ENCODE measurements around the gene MMP15.
"Not testable (repeated sequence)": the region's sequence is repeated elsewhere in the genome, so short reads cannot be mapped to it uniquely, and the experiment has no call there.

Gene MMP15

DNA sequence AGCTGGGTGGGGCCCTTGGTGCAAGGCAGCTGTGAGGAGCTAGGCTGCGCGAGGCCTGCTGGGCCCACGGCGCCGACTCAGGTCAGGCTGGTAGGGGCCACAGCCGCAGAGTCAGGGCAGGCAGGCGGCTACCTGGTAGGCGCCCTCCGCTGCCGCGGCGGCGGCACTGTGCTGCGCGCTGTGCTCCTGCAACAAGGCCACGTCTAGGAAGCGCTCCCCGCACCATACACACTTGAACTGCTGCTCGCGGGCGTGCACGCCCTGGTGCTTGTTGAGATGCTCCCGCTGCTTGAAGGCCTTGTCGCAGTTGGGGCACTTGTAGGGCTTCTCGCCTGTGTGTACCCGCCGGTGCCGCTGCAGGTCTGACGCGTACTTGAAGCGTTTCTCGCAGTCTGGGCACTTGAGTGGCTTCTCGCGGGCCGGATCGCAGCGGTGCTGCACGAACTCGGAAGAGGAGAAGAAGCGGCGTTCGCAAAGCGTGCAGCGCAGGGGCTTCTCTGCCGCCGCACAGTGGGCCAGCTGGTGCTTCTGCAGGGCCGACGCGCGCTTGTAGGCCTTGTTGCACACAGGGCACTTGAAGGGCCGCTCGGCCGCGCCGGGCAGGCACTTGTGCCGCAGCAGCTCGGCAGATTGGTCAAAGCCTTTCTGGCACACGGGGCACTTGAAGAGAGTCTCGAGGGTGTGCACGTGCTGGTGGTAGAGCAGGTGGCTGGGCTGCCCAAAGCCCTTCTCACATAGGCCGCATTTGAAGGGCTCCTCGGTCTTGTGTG lies 29.0 kb upstream of the MMP15 start:
- DNase-seq, result no peak

DNA sequence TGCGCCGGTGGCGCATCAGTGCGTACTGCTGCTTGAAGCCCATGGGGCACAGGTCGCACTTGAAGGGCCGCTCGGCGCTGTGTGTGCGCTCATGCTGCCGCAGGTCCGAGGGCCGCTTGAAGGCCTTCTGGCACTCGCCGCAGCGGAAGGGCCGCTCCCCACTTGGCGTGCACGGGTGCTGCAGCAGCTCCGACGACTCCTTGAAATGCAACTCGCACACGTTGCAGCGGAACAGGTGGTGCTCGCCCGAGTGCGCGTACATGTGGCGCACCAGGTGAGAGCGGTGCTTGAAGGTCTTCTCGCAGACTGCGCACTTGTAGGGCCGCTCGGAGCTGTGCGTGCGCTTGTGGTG lies 28.4 kb upstream of the MMP15 start:
- DNase-seq, result no peak

DNA sequence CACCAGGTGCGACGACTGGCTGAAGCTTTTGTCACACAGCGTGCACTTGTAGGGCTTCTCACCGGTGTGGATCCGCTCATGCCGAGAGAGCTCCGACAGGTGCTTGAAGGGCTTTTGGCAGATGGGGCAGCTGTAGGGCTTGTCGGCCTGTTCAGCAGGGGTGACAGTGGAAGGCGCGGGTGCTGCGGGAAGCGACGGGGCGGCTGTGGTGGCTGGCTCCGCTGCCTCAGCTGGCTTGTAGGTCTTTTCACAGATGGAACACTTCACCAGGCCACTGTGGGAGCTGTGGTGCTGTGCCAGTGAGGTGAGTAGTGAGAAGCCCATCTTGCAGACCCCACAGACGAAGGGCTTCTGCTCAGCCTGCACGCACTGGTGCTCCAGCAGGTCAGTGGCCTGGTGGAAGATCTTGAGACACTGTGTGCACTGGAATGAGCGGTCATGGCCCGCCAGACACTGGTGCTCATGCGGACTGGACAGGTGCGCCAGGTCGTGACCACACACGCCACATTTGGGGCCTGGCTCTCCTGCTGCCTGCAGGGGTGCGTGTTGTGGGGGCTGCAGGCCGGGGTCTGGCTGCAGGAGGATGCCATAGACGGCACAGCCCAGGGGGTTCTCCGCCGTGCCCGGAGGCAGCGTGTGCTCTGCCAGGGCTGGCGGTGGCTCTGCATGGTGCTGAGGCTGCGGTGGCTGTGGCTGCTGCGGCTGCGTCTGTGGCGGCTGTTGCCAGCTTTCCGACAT lies 27.9 kb upstream of the MMP15 start:
- no peak for DNase-seq

DNA sequence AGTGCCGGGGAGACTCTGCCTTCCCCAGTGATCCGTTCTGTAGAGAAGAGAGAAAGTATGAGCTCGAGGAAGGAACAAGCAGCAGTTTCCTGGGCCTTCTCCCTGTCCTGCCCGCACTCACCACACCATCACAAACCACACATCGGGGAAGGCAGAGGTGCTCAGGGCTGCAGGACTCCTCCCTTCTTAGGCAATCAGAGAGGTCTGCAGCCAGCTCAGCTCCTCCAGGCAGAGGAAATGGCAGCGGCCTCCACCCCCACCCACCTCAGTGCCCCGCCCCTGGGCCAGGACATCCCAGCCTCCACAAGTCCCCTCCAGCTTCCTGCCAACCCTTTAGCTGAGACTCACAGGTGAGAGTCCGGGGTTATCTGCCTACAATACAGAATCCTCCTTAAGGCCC lies 27.1 kb upstream of the MMP15 start:
- peak; percentile 81 to 83 for DNase-seq

DNA sequence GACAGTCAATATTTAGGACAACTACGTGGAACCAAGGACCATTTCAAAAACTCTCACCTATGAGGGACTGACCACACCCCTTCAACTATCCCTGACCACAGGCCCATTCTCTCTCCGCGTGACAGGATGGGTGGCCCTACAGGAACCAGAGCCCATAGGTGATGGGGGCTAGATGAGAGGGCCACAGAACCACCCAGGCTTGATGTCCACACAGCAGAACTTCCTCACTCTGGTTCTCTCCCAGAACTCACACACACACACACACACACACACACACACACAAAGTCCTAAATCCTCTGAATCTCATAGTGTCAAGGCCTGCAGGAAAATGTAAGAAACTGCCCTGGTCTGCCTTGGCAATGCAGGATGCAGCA lies 26.6 kb upstream of the MMP15 start:
- DNase-seq, result no peak

DNA sequence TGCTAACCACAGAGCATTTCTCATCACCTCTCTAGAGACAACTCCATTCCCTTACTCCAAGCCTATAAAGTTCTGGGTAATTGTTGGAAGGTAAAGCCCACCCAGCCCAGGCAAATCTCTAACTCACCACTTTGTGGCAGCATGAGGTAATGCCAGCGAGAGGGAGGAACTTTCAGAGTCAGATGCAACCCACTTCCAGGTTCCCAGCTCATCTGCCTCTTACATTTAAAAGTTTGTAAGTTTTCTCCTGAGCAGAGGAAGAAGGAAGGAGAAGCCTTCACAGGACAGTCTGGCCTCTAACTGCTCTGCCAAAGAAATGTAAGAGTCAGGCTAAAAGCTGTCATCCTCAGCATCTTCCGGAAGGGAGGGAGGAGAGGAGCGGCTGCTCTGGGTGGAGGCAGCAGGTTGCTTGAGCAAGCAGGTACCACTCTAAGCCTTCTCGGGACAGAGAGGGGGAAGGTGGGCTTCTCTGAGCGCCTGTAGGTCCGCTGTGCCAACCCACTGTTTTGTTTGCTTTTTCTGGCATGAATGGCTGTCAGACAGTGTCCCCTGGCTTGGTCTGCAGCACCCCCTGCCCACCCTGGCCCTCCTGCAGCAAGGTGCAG lies 26.1 kb upstream of the MMP15 start:
- peak; percentile 3 to 38 for DNase-seq

DNA sequence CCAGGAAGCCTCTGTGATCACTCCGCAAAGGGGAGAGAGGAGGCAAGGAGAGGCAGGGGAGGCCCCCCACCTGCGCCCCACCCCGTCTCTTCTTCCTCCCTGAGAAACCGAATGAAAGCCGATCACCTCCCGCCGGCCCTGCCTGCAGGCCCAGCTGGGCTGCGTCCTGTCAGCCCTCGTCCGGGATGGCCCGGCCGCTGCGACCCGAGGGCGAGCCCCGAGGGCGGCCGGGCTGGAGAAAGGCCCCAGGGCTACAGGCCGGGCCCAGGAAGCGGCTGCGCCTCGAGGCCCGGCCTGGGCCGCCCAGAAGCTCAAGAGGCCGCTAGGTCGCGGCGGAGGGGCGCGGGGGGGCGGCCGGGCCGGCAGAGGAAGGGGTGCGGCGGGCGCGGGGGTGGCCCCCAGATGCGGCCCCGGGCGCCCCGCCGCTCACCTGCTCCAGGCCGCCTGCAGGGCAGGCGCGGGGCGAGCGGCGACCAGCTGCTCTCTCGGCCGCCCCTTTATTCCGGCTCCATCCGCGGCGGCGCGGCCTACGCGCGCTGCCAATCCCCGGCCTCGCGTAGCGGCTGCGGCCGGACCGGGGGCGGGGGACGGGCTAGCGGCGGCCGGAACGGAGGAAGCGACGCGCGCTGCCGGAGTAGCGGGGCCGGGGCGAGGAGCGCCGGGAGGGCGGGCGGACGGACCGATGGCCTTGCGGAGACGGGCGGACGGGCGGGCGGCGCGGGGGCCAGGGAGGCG lies 25.4 kb upstream of the MMP15 start, which contains the start of gene ZNF319:
ZNF319 (minus strand) TSS at position 702 of the 735 bp plus-strand sequence. CDS start 2,407 bp downstream, outside the sequence.
- DNase-seq, result no peak

DNA sequence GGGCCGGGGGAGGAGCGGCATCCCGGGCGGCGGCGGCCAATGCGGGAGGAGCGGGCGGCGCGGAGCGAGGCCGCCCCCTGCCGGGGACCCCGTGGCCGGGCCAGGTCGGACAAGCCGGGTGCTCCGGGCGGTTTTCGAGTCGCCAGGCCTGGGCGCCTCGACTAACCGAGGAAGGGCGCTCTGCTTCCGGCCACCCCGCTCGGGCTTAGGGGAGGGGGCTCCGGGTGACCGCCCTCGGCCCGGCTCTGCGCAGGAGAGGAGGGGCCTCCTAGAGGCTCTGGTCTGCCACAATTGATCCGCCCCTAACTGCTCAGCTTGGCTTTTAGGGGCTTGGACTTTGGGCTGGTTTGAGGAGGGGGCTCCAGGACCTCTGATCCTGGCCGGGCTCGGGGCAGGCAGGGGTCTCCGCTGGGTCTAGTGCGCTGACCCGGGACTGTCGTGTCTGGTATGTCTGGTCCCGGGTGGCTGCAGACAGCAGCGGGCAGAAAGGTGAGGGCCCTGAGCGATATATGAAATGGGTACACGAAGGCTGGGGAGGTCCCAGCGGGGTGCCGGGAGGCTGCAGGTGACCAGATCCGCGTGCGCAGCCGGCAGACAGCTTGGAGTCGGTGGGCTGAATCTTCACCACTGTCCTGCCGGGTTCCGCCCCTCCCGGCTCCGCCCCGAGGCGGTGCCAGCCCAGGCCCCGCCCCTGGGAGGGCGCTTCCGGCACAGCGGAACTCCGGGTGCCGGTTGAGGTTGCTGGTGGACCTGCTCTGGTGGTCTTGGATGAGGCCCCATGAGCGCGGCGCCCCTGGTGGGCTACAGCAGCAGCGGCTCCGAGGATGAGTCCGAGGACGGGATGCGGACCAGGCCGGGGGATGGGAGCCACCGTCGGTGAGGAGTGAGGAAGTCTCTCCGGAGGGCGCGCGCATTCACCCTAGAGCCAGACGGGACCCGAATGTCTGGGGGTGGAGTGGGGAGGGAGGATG lies 24.6 kb upstream of the MMP15 start, which contains the start of gene USB1:
USB1 (plus strand) TSS at position 702 of the 971 bp plus-strand sequence; CDS start at position 779, 77 bp downstream.
- peak; percentile 64 to 66 for DNase-seq

DNA sequence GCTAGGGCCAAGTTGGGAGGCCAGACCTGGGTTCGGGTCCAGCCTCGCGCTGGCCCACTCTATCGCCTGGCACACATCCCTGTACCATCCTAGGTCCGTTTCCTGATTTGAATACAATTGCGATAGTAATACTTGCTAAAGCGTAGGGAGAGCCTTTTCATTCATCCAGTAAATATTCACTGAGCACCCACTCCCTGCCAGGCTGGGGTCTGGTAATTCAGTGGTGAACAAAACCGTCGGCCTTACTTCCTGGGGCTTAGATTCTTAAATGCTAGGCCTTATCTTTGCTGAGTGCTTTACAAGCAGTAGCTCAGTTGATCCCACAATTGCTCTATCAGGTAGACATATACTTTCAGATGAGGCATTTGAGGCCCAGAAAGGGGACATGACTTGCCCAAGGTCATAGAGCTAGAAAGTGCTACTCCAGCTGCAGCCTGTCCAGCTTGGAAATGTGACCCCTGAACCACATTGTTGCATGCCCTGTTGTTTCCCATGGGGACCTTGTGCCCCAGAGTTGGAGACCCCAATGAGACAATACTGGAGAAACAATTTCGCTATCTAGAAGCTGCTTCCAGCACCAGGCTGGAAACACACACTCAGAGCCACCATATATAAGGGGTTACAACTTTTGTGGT lies 23.7 kb upstream of the MMP15 start:
- no peak for DNase-seq

DNA sequence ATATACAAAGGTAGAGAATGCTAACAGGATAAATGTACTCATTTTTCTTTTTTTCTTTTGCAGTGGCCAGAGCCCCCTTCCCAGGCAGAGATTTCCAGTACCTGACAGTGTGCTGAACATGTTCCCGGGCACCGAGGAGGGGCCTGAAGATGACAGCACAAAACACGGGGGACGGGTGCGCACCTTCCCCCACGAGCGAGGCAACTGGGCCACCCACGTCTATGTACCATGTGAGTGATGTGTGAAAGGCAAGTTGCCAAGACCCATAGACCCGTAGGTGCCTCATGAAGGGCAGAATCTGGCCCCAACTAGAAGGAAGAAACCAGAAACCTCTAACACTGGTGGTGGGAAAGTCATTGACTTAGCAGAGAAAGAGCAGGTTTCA lies 23.1 kb upstream of the MMP15 start:
- DNase-seq, result no peak

DNA sequence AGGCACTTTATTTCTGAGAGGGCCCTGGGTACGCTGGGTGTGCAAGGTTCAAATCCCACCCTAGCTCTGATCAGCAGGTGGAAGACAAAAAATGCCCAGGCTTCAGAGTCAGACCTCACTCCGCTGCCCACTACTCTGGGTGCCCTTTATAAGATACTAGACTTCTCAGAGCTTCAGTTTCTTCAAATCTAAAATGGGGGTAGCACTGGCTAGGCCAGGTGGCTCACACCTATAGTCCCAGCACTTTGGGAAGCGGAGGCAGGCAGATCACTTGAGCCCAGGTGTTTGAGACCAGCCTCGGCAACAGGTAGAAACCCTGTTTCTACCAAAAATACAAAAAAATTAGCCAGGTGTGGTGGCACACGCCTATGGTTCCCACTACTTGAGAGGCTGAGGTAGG lies 22.6 kb upstream of the MMP15 start:
- DNase-seq, result no peak

DNA sequence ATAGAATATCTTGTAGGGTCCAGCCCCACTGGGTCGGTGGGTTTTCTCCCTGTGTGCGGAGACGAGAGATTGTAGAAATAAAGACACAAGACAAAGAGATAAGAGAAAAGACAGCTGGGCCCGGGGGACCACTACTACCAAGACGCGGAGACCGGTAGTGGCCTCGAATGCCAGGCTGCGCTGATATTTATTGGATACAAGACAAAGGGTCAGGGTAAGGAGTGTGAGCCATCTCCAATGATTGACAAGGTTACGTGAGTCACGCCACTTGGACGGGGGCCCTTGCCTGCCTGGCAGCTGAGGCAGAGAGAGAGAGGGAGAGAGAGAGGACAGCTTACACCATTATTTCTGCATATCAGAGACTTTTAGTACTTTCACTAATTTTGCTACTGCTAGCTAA lies 20.8 kb upstream of the MMP15 start:
- not testable (repeated sequence) for DNase-seq

DNA sequence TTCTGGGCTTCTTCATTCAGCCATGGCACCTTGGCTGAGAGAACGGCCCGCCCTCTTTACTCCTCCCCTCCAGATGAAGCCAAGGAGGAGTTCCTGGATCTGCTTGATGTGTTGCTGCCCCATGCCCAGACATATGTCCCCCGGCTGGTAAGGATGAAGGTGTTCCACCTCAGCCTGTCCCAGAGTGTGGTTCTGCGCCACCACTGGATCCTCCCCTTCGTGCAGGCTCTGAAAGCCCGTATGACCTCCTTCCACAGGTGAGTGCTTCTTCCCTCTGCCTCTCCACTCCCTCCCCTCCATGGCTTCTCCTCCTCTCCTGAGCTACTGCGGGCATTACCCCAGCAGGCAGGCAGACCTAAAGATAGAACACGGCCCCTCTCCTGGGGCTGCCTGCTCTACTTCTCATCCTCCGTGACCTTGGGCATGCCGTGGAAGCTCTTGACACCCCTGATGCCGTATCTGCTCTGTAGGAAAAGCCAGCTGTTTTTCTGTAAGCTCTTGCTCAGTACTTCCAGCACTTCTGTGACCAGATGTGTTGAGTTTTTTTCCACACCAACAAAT lies 15.6 kb upstream of the MMP15 start:
- no peak for DNase-seq

DNA sequence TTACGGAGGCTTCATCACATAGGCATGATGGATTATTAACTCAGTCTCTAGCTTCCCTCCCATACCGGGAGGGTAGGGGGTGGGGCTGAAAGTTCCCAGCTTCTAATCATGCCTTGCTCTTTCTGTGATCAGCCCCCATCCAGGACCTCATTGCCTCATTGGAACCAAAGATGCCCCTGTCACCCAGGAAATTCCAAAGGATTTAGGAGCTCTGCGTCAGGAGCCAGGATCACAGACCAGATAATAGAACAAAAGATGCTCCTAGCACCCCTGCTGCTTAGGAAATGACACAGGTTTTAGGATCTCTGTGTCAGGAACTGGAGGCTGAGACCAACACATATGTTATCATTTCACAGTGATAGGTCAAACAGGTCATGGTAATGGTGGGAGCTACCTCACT lies 14.7 kb upstream of the MMP15 start:
- no peak for DNase-seq

DNA sequence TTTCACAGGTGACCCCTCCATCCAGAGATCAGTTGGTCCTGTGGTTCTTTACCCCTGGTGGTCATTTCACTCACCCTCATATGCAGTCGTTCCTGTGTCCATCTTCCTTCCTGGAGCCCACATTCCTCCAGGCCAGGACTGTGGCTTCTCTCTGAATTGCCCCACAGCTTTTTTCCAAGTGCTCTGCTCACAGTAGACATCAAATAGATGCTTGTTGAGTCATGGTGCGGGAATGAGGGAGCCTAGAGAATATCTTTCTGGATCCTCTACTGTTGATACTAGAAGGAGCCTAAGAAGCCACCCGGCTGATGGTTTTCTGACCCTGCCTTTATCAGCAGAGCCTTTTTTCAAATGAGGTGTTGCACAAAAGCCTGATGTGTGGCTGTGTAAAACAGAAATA lies 13.9 kb upstream of the MMP15 start:
- no peak for DNase-seq

DNA sequence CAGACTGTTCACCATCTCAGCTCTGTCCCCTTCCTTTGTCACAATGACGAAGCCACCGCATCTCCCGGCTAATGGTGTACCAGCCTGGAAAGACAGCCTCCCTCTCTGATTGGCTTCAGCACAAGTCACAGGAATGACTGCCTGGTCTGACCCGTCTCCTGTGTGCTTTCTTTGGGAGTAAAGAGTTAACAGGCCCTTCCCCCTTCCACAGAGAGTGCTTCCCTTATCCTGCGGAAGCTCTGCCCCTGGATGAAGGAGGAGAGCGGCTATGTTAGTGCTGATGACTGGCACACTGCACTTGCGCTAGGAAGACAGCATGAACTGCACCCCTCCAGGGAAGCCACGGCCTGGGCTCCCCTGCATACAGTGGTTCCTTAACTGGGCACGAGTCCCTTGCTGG lies 13.1 kb upstream of the MMP15 start:
- no peak for DNase-seq

DNA sequence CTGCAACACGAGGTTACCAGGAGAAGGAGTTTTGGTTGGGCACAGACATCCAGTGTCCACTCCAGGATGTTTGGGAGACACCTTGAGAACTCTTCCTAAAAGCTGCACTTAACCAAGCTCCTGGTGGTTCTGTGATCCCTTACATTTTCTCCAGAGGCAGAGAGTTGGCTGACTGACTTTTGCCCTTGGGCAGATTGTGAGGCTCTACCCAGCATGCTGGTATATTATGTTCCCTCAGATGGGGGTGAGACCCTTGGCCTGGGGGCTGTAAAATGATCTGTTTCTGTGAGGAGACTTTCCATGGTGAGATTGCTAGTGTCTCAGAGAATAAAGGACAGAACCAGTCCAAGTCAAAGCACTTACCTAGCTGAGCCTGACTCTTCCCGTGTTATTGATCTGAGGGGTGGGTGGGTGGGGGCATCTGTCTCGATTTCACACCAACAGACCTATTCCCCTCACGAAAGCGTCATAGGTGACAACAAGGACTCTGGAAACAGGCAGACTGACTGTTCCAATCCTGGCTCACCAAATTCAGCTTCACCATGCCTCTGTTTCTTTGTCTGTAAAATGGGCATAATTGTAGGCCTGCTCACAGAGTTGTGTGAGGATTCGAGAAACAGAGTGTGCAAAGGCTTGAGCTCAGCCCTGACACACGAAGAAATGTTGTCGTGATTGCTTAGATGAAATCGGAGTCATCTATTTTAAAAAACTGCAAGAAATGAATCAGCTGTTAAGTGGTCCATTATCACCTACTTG lies 12.2 kb upstream of the MMP15 start:
- DNase-seq, result no peak

DNA sequence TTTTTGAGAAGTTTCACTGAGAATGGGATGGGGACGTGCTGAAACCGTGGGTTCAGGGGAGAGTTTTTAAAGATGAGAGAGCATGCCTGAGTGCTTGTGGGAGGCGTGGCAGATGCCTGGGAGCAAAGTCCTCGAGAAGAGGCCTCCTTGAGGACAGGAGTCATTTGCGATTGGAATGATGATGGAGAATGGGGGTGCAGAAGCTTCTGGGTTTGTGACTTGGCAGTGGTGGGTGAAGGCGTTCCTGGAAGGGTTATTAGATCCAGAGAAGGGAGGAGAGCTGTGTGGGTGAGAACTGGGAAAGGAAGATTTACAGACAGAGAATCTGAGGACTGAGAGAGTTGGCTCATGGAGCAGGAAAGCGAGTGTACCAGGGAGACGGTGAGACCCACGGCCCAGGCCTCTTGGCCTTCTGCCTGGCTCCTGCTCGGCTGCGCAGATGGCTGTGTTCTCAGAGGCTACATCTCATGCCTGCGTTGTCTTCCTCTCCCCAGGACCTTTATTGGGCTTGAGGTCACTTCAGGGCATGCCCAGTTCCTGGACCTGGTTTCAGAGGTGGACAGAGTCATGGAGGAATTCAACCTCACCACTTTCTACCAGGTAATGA lies 8.6 kb upstream of the MMP15 start:
- DNase-seq, result no peak

DNA sequence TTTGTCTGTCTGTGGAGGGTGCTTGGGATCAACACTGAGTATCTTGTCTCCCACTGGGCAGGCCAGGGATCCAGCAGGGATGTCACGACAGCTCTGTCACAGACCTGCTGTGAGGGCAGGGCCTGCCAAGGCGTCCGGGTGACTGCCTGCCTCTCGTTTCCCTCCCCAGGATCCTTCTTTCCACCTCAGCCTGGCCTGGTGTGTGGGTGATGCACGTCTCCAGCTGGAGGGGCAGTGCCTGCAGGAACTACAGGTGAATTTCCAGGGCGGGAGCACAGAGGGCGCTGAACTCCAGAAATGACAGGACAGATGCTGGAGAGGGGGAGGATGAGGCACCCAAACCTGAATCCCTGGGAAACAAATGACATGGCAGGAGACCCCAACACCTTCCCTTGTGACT lies 6.8 kb upstream of the MMP15 start:
- DNase-seq, result no peak
